Measurements from ENCODE around the gene COG7. TPM values are rescaled to one million over a fixed set of nuclear protein-coding genes. Genes with fewer than 3 reads are reported as not detected.
"Not testable (repeated sequence)": the region's sequence is repeated elsewhere in the genome, so short reads cannot be mapped to it uniquely, and the experiment has no call there.

Gene COG7
- polyA plus RNA-seq, 1 donor: 15.7 TPM

DNA sequence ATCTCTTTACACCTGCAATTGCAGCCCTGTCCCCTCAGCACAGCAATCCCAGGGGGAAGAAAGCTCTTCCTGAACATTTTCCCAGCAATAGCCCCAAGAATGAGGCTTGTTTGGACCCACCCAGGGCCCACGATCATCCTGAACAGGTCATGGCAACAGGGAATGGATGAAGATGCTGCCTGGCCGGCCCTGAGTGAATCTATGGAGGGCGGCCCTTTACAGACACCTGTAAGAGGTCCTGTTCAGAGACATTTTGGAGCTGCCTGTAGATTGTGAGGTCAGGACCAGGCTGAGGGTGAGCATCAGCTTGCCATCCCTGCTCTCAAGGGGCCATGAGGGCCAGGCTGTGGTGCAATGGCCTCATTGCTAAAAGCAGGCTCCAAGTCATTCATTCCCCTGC lies 69.1 kb downstream of the COG7 start:
- DNase-seq: no peak

DNA sequence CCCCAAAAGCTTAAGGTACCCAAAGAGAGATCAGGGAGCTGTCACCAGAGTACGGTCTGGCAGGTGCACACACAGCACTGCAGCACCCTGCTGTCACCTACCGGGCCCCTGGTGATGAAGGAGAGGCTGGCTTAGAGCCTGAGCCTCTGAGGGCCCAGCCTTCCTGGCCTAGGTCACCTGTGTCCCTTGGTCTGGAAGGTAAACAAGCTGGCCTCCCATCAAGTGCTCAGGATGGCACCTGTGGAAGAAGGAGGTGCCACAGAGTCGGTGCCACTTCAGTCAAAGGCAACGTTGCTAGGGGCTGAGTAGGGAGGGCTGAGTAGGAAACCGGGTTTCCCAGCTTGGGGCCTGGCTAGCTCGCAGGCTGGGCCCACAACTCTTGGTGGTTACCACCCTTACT lies 70.7 kb downstream of the COG7 start:
- DNase-seq: no peak

- DNase-seq: not testable (repeated sequence)
Observed at GRCh38 chr16:23381702-23382101, 71.3 kb downstream of the COG7 start.

- no peak for DNase-seq
Observed at GRCh38 chr16:23380501-23380951, 72.5 kb downstream of the COG7 start.

GRCh38 chr16:23379707-23380106 lies 73.3 kb downstream of the COG7 start:
- DNase-seq: no peak

- no peak for DNase-seq
Observed at GRCh38 chr16:23378921-23379320, 74.1 kb downstream of the COG7 start.

- DNase-seq: no peak
Observed at GRCh38 chr16:23378256-23378655, 74.7 kb downstream of the COG7 start.

- no peak for DNase-seq
Observed at GRCh38 chr16:23377071-23377931, 75.7 kb downstream of the COG7 start.

DNA sequence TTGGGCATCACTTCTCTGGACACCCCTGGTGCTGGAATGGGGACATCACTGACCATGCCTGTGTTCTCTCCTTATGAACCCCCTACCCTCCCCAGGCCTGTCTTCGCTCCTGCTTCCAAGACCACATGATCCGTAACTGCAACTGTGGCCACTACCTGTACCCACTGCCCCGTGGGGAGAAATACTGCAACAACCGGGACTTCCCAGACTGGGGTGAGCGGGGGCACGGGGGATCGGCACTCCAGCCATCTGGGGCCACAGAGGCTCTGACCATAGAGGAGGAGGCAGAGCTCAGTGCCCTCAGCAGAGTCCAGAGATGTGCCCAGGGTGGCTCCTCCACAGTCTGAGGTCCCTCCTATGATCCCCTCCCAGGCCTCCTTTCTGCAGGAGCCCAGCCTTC lies 77.3 kb downstream of the COG7 start:
- no peak for DNase-seq

- no peak for DNase-seq
Observed at GRCh38 chr16:23374721-23375510, 78.1 kb downstream of the COG7 start.

- DNase-seq: no peak
Observed at GRCh38 chr16:23373436-23374219, 79.4 kb downstream of the COG7 start.

DNA sequence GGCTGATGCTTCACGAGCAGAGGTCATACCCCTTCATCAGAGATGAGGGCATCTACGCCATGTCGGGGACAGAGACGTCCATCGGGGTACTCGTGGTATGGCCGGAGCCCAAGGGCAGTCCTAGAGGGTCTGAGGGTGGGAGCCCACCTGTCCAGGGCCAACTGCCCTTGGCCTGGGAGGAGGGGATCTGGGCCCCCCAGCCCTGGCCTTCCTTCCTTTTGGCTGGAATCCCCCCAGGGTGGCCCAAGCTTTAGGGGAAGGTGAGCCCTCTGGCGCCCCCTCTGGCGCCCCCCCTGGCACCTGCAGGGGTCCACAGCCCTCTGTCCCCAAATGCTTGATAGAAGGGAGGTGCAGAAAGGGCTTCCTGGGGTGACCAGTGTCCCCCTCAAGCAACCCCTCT lies 81.6 kb downstream of the COG7 start:
- no peak for DNase-seq

DNA sequence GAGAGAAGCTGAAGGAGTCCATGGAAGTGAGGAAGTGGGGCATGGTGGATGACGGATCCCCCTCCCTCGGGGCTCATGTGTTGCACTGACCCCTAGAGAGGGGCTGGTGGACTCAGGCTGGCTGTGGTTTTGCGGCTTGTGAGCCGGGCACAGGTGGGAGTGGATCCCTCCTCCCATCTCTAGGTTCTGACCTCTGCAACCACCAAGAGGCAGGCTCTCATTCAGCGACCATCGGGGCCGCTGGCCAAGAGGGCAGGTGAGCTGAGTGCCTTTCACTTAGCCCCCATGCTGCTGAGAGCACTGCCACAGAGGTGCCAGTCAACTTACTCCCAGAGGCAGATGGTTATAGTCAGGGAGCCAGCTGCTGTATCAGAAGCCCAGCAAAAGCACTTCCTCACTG lies 83.6 kb downstream of the COG7 start:
- no peak for DNase-seq

GRCh38 chr16:23368469-23368868 lies 84.5 kb downstream of the COG7 start:
- no peak for DNase-seq

DNA sequence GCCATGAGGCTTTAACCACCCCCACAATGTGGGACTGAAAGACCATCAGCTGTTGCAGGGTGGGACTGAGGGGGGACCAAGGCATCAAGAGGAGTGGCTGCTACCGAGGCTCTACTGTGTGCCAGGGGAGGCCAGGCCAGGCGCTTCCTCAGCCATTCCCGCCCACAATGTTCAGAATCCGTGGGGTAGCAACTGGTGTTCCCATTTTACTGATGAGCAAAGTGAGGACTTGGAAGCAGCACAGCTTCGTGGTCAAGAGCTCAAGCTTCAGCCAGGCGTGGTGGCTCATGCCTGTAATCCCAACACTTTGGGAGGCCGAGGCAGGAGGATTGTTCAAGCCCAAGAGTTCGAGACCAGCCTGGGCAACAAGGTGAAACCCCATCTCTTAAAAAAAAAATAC lies 85.0 kb downstream of the COG7 start:
- DNase-seq: no peak

- DNase-seq: no peak
Observed at GRCh38 chr16:23367564-23367963, 85.4 kb downstream of the COG7 start.

DNA sequence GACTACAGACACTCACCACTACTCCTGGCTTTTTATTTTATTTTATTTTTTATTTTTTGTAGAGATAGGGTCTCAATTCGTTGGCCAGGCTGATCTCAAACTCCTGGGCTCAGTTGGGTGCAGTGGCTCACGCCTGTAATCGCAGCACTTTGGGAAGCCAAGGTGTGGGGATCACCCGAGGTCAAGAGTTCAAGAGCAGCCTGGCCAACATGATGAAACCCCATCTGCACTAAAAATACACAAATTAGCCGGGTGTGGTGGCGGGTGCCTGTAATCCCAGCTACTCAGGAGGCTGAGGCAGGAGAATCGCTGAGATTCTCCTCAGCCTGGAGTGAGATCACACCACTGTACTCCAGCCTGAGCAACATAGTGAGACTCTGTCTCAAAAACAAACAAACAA lies 86.6 kb downstream of the COG7 start:
- DNase-seq: not testable (repeated sequence)

GRCh38 chr16:23365602-23366240 lies 87.3 kb downstream of the COG7 start:
- no peak for DNase-seq

- no peak for DNase-seq
Observed at GRCh38 chr16:23362460-23363317, 90.3 kb downstream of the COG7 start.

DNA sequence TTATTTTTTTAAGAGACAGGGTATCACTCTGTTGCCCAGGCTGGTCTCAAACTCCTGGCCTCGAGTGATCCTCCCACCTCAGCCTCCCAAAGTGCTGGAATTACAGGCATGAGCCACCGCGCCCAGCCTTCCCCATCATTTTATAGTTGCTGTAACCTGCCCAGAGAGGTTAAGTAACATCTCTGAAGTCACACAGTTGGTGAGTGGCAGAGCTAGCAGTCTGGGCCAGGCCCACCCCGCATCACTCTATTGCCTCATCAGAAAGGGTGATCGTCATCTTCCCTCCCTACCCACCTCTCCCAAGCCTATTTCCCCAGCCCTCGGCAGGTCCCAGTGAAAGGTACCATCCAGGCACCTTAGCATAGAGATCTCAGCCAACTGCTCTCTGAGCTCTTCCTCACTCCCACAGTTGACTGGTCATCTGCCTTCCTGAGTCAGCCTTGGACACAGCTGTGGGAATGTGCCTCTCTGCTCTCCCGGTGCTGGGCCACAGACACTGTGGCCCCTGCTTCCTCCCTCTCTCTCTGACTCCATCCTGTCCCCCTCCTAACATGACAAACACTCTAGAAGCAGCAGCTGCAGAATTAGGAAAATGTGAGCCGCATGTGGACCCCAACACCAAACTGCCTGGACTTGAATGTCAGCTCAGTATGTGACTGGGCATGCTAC lies 93.8 kb downstream of the COG7 start:
- DNase-seq: no peak

- no peak for DNase-seq
Observed at GRCh38 chr16:23357761-23358290, 95.2 kb downstream of the COG7 start.

Measured in hindlimb muscle (tissue), 1 donor.